AML-193 (cell line): Measurements from ENCODE around the gene STX8.
A peak's percentile ranks its signal among the peaks of the same experiment; 100 is the strongest.

Experiments
- DNase-seq, 2 experiments: peaks; one replicate each; lab custom pipeline; 2025; lab: John Stamatoyannopoulos, UW

The STX8 gene

GRCh38 chr17:9439851-9440250 lies 135.8 kb downstream of the STX8 start:
- no peak for DNase-seq

GRCh38 chr17:9436630-9437029 lies 139.0 kb downstream of the STX8 start:
- no peak for DNase-seq

- DNase-seq, result no peak
These were observed 140.5 kb downstream of the STX8 start for GRCh38 chr17:9435165-9435564.

- DNase-seq, result no peak
These were observed 141.0 kb downstream of the STX8 start for GRCh38 chr17:9434642-9435057.

- no peak for DNase-seq
These were observed 142.6 kb downstream of the STX8 start for GRCh38 chr17:9432934-9433421.

GRCh38 chr17:9432134-9432885 lies 143.3 kb downstream of the STX8 start:
- no peak for DNase-seq

DNA sequence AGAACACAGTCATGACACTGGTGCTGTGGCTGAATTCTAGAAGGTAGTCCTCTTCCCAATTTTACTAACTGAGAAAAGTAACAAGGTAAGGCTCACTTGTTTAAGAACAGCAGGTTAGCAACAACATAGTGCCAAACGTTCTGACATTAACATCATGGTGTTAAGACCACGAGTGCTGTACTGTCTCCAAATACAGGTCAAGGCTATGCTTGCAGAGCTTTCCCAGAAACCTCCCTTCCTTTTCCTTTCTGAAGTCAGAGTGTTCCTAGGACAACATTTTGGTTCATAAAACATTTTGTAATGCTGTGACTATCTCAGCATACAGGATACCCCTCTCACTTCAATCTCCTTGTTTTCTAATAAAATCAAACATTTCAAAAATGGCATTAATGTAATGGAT lies 144.0 kb downstream of the STX8 start:
- DNase-seq, result no peak

- DNase-seq, result no peak
These were observed 147.9 kb downstream of the STX8 start for GRCh38 chr17:9427465-9428315.

DNA sequence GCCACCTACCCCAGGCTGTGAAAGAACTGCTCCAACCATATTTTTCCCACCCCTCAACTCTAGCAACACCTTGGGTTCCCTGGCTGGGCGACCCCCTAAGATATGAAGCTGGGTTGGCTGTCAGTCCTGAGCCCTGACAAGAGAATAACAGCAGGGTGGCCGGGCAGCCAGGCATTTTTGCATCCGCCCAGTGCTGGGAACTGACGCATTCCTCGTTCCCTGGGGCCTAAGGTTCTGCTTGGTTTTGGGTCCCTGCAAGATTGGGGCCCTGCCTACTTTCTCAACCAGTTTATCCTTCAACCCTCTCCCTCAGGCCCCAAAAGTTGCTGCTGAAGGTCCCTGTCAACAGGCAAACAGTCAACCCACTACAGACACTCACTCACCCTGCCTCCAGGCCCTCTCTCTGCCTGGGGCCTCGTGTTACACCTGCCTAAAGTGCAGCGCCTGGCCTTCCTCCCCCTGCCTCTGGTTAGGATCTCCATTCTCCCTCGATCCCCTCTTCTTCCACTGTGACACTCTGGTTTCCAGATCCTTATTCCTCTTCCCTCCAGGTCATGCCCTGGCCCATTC lies 151.5 kb downstream of the STX8 start:
- no peak for DNase-seq

- DNase-seq, result no peak
These were observed 154.1 kb downstream of the STX8 start for GRCh38 chr17:9421525-9421924.

- DNase-seq, result no peak
These were observed 155.6 kb downstream of the STX8 start for GRCh38 chr17:9419932-9420453.

DNA sequence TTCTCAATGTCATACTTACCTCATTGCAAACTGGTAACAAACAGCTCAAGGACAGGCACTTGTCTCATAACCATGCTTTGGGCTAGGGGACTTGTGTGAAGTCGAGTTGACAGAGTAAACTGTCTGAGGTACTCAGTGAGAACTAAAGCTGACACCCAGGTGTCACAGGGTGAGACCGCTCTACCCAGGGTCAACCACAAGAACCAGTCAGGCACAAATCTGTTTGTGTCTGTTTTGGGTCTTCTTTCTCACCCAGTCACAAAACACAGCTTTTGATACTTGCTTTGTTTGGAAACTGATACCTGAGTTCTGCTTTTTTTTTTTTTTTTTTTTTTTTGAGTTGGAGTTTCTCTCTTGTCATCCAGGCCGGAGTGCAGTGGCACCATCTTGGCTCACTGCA lies 161.1 kb downstream of the STX8 start:
- no peak for DNase-seq

DNA sequence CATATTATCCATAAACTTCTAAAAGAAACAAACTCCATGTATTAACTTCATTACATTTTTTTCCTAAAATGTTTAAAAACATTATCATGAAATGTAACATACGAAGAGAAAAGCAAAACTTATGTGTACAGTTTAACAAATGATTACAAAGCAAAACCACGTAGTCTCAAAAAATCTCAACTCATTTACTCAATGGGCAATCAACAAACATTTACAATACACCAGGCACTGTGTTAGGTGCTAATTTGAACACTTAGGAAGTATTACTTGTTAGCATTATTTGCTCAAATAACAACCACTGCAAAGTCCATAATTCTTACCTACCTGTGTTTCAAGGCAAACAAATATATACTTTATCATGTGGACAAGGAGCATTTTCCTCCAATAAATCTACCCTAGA lies 164.9 kb downstream of the STX8 start:
- no peak for DNase-seq

DNA sequence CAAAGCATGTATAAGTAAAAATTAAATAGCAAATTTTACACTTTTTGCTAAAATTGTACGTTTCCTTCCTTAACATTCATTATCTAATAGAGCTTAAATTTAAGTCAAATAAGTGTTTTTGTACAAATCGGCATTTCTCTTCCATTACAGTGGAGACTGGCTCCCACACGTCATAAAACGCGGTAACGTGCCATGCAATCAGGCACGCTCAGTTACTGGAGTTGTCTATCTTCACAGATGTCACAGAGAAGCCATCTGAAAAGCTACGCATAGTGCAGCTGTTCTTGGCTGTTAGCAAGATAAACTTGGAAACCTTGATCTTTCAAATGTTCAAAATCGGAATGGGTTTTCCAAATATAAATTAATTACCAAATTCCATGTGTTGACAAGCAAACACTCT lies 165.3 kb downstream of the STX8 start:
- no peak for DNase-seq

GRCh38 chr17:9409878-9410277 lies 165.7 kb downstream of the STX8 start:
- no peak for DNase-seq

GRCh38 chr17:9408868-9409829 lies 166.5 kb downstream of the STX8 start:
- no peak for DNase-seq

DNA sequence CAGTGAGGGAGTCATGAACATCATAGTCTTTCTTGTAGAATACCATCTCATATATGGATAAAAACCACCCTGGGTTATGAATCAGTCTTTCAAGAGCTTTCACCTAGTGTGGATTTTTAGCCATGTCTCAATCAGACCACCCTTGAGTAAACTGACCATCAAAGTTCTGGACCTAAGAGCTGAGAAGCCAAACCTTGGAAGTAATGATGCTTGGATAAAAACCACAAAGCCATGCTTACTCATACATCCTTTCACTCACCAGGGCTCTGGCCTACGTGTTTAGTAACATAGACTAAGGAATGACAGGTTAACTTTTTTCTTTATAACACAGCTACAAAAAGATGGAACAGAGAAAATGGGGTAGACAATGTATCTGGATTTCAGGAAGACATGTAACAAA lies 167.2 kb downstream of the STX8 start:
- no peak for DNase-seq

DNA sequence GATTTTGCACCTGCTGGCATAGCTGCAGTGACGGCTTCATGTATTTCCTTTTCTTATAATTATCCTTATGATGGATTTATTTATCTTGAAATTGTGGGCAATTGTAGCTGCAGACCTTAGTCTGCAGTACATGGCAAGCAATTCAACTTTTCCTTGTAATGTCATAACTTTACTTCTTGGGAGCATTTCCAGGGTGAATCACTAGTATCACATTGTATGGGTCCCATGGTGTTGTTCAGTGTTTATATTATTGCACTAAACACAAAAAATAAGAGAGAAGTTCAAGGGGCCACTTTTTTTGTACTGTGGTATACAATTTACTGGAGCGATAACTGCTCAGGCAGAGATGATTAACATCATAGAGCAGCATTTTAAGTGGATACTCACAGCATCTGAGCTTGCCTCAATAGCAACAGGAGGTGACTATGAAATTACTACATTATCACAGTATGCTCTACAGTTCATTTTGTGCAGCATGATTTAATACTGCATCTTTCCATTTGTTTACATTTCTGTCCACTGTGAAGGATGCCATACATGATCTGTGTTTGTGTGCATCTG lies 169.5 kb downstream of the STX8 start:
- DNase-seq, result no peak

GRCh38 chr17:9403257-9403656 lies 172.4 kb downstream of the STX8 start:
- no peak for DNase-seq

DNA sequence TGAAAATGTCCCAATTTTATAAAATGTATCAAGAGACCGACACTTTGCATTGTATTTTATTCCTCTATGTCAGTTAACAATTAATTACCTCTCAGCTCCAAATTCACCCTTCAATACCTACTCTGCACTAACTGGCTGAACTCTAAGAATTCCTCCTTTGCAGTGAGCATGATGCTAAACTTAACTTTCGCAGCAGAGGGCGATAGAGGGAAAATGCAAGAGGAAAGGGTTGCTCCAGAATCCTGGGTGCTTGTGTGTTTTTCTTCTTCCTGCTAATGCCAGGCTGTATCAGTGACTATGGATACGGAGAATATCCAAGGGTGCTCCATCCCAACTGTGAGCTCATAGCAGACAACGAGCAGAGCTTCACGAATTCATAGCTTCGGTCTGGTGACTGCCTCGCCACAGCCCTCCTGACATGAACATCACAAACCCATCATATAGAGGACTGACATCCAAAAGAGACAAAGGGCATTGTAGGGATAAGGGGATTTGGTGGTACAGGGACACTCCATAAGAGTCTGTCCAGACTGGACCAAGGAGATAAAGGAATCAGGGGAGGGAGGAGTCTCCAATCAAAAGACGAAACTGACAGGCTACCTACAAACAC lies 172.9 kb downstream of the STX8 start:
- peak in 1 of 2 experiments; percentile 19 for DNase-seq

DNA sequence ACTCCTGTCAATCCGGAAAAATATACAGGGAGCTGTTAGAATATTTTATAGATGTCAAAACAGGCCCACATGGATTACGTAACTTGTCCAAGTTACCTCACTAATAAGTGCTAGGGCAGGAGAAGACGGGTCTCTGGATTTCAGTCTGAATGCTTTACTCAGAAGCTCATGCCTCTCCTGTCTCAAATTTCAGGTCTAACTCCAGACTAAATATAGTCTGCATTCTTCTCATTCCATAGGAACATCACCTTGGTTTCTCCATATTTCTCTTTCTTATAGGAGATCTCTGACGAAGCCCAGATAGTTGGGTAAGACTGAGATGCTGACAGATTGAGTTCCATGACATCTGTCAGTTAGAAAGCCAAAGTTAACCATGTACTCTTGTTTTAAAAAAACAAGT lies 174.2 kb downstream of the STX8 start:
- DNase-seq, result no peak
